ENCODE results near the gene NLRP5.

- no peak for TF ChIP-seq EZH2 (IDR thresholded peaks at IDR 0.05; ENCODE audit: insufficient read depth, poor library complexity, severe bottlenecking)
- no peak for TF ChIP-seq EZH2phosphoT487 (IDR thresholded peaks at IDR 0.05; ENCODE audit: insufficient read depth, low read depth)
These were observed 83.1 kb downstream of the NLRP5 start for GRCh38 chr19:56069642-56070041.

Measured in GM23248 (cell line).